Lung (tissue), 12 donors: ENCODE results near the gene LYPD6. TPM values are rescaled to one million over a fixed set of nuclear protein-coding genes. Genes with fewer than 3 reads are reported as not detected.

Experiments
- ATAC-seq: fragments of 200-7000 bp; cut with Tn5 transposase; one replicate; pipeline ENCODE4 v1.9.1; 2020; ENCODE audit warnings: moderate number of reproducible peaks; ENCODE audit not compliant: insufficient read depth, low FRiP score
- DNase-seq, 3 donors: peaks; one replicate each; pipeline ENCODE4 v3.0.0-alpha.2; 2013 to 2017
- H3K27ac ChIP-seq, 2 donors: one replicate each; pipeline ENCODE4 v1.5.1; 2013; ENCODE audit warnings: mild to moderate bottlenecking in 2 of 2, moderate library complexity in 2 of 2, control low read depth in 1 of 2, inconsistent platforms in 1 of 2, low read depth in 1 of 2, low read length in 1 of 2
- H3K27me3 ChIP-seq, 3 donors: one replicate each; pipeline ENCODE4 v1.5.1; 2013; ENCODE audit warnings: low read length in 2 of 3; ENCODE audit not compliant: control insufficient read depth in 3 of 3, insufficient read depth in 3 of 3
- H3K36me3 ChIP-seq, 4 donors: one replicate each; pipeline ENCODE4 v1.5.1; 2013; ENCODE audit warnings: low read length in 4 of 4, mild to moderate bottlenecking in 1 of 4, moderate library complexity in 1 of 4; ENCODE audit not compliant: control insufficient read depth in 4 of 4, insufficient read depth in 4 of 4
- H3K4me1 ChIP-seq, 5 donors: one replicate each; pipeline ENCODE4 v1.5.1; 2013; ENCODE audit warnings: low read length in 5 of 5, mild to moderate bottlenecking in 2 of 5, moderate library complexity in 1 of 5; ENCODE audit not compliant: control insufficient read depth in 5 of 5, insufficient read depth in 5 of 5
- H3K4me3 ChIP-seq: one replicate; pipeline ENCODE4 v1.5.1; 2013; ENCODE audit warnings: mild to moderate bottlenecking, control low read depth, moderate library complexity
- H3K9ac ChIP-seq, 2 donors: one replicate each; pipeline ENCODE4 v1.5.1; 2013; ENCODE audit warnings: low read length in 2 of 2, control low read depth in 1 of 2; ENCODE audit not compliant: insufficient read depth in 1 of 2
- H3K9me3 ChIP-seq, 4 donors: one replicate each; pipeline ENCODE4 v1.5.1; 2013; ENCODE audit warnings: low read length in 3 of 4, mild to moderate bottlenecking in 1 of 4, moderate library complexity in 1 of 4; ENCODE audit not compliant: control insufficient read depth in 4 of 4, insufficient read depth in 3 of 4
- WGBS, 2 donors: extraction: QIAGEN DNeasy Blood & Tissue Kit; methylation state at CpG; one replicate each; pipeline ENCODE4 v1.1.7; 2013; 5-methylcytosine and 5-hydroxymethylcytosine counted together
- polyA plus RNA-seq, 2 donors: library from polyadenylated mRNA; stranded (reverse); fragments of 200-250 nt; gene quantifications; one replicate each; pipeline ENCODE4 v1.2.1, GENCODE V29; 2013
- total RNA-seq, 2 donors: library from RNA; depleted of rRNA in 1 of 2; stranded (reverse); fragments of >200 nt in 1 of 2; gene quantifications; one replicate each; pipeline ENCODE4 v1.2.1, GENCODE V29; 2014 to 2021
- TF ChIP-seq, protein P1 (sequence below): IDR thresholded peaks from 2 replicates; pipeline ENCODE4 v1.5.1; 2012; ENCODE audit warnings: mild to moderate bottlenecking; ENCODE audit errors: control extremely low read depth, extremely low read depth
- donor health status: control.
- donor health status: control.
- donor health status: Bipolar disorder and iron deficiency.
- donor health status: healthy.
- donor health status: DM: yes; HTN: yes; CAD: no.

Gene LYPD6
- total and polyA plus RNA-seq, 4 donors = 0.16 to 6.3 (median 0.48) TPM

DNA sequence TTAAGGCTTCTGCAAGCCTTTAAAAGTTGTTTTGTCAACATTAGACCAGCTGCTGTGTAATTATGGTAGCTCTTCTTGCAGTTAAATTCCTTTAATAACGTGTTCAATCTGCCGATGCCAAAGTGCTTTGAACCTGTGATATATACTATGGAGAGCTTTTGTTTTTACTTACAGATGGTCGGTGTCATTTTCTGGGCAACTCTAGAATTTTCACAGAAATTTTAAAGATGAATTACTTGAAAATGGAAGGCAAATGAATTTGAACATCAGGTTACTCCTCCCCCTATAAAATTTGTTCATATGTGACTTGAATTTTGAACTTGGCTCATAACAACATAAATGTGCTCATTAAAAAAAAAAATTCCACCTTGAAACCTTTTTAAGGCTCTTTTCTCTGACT, 23.0 kb downstream of the LYPD6 start:
- Histone ChIP-seq H3K9me3 (peaks cover 0 to 1% (median 0%) of the 10 kb centered on the region in 4 donors), H3K36me3 (no peaks in the 10 kb centered on the region), H3K27ac (no peak overlapping the region), H3K4me3 (no peak overlapping the region), H3K9ac (no peak overlapping the region), H3K27me3 (no peaks in the 10 kb centered on the region), H3K4me1 (peaks cover 0 to 2% (median 0%) of the 10 kb centered on the region in 5 donors)
- TF ChIP-seq, protein P1, sequence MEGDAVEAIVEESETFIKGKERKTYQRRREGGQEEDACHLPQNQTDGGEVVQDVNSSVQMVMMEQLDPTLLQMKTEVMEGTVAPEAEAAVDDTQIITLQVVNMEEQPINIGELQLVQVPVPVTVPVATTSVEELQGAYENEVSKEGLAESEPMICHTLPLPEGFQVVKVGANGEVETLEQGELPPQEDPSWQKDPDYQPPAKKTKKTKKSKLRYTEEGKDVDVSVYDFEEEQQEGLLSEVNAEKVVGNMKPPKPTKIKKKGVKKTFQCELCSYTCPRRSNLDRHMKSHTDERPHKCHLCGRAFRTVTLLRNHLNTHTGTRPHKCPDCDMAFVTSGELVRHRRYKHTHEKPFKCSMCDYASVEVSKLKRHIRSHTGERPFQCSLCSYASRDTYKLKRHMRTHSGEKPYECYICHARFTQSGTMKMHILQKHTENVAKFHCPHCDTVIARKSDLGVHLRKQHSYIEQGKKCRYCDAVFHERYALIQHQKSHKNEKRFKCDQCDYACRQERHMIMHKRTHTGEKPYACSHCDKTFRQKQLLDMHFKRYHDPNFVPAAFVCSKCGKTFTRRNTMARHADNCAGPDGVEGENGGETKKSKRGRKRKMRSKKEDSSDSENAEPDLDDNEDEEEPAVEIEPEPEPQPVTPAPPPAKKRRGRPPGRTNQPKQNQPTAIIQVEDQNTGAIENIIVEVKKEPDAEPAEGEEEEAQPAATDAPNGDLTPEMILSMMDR = no peak
- ATAC-seq = no peak
- WGBS, 2 donors = 86 to 89% methylated on average over 3 of the region's 3 CpGs
- DNase-seq = no peak

DNA sequence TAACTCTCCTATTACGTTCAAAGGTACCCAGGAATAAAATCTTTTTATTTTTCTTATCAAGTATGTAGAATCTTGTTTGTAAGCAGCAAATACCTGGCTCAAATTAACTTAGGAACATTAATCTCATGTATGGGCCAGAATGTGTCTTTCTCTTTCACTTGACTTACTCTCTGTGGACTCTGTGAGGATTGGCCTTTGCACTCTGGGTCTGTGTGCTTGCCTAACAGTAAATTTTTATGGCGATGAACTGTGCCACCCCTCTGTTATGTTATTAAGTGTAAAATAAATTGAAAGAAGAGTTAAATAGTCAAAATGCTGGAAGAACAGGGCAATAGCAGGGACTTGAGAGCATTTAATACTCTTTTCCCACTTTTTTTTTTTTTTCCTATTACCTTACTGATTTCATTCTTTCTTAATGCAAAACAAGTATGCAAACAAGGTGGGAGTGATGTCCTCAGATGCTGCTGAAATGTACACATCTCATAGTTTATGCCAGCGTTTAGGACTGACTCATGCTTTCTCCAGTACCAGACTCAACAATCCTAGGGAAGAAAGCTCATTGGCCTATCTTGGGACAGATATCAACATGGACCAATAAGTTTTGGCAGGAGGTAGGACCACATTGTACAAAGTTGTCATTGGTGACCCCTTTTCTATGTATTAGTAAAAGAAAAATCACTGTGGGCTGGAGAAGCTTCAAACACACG, 25.5 kb downstream of the LYPD6 start:
- H3K4me3 ChIP-seq = no peak overlapping the region
- peaks cover 0 to 2% (median 0%) of the 10 kb centered on the region in 5 donors for H3K4me1 ChIP-seq
- H3K36me3 ChIP-seq = no peaks in the 10 kb centered on the region
- no peak overlapping the region for H3K9ac ChIP-seq
- no peaks in the 10 kb centered on the region for H3K27me3 ChIP-seq
- WGBS, 2 donors = 88 to 91% methylated on average over 4 of the region's 4 CpGs
- TF ChIP-seq, protein P1 = no peak
- H3K27ac ChIP-seq = no peak overlapping the region
- DNase-seq = no peak
- no peak for ATAC-seq
- peaks cover 0 to 1% (median 0%) of the 10 kb centered on the region in 4 donors for H3K9me3 ChIP-seq

DNA sequence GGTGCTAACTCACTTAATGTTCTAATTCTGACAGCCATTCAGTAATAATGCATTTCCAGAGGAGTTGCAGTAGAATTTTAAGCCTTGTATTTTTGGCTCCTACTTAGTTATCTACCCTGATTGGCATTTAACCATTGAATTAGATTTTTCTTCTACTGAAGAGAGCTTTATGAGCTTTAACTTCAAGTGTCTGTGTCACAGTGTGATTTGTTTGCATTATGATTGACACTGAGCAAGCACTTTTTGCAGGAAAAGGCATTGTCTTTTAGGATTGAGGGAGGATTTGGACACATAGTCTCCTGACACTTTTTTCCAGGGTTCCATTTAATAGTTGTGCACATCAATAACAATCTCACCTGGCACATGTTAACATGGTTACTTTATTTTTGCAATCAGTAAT, 26.7 kb downstream of the LYPD6 start:
- Histone ChIP-seq H3K9me3 (peaks cover 0 to 1% (median 0%) of the 10 kb centered on the region in 4 donors), H3K27ac (no peak overlapping the region), H3K36me3 (peaks cover 0 to 2% (median 0%) of the 10 kb centered on the region in 4 donors), H3K4me1 (peaks cover 0 to 2% (median 0%) of the 10 kb centered on the region in 5 donors), H3K27me3 (no peaks in the 10 kb centered on the region), H3K4me3 (no peak overlapping the region), H3K9ac (no peak overlapping the region)
- DNase-seq (no peak), ATAC-seq (no peak)
- TF ChIP-seq, protein P1 = no peak
